ENCODE measurements around the gene SMYD3. TPM values are rescaled to one million over a fixed set of nuclear protein-coding genes. Genes with fewer than 3 reads are reported as not detected.

Gene SMYD3
- total and polyA plus RNA-seq, 2 donors (not counting 3 experiments of a cell fraction or from before 2014, with no cell fraction given) = 16.0 to 32.1 TPM

GRCh38 chr1:246122071-246122470 lies 385.0 kb downstream of the SMYD3 start:
- ChIA-PET POLR2A (no interaction called here), CTCF (interaction anchor here (0.8 to 1.1 kb wide), 2 partner anchors 13 to 18 kb away, joined by 3 read pairs; no protein-coding TSS in a partner anchor)
- H4K20me1 ChIP-seq (replicated peaks; ENCODE audit: control insufficient read depth, extremely low read depth, insufficient read depth, low read length) = no peaks in the 10 kb centered on the region
- intact Hi-C loops (cut with micrococcal nuclease) = no loop called here
- H2AFZ ChIP-seq (ENCODE audit: low read depth, low read length) = no peak overlapping the region
- H3K27me3 ChIP-seq (ENCODE audit: control insufficient read depth in 2 of 2, insufficient read depth in 2 of 2, low read length in 2 of 2) = no peaks in the 10 kb centered on the region
- DNase-seq (ENCODE audit: low read depth, low spot score) (no peak), FAIRE-seq (no peak)
- H3K9me3 ChIP-seq (replicated peaks; ENCODE audit: control insufficient read depth, insufficient read depth, low read length) = no peaks in the 10 kb centered on the region
- H3K4me2 ChIP-seq (ENCODE audit: insufficient read depth, low read length) = no peak overlapping the region
- no peak overlapping the region for H3K4me3 ChIP-seq (replicated peaks in 1 of 3; ENCODE audit: insufficient read depth in 1 of 3, low read depth in 1 of 3, low read length in 3 of 3)
- no peak overlapping the region for H3K9ac ChIP-seq (replicated peaks; ENCODE audit: extremely low read depth, insufficient read depth, low read length)
- TF ChIP-seq POLR2AphosphoS5 (IDR thresholded peaks at IDR 0.05; ENCODE audit: insufficient read depth, low read depth, low read length) = no peak
- no peak for TF ChIP-seq GATA2 (IDR thresholded peaks at IDR 0.05; ENCODE audit: insufficient read depth, insufficient read length, low read depth, low read length)
- no peak for TF ChIP-seq JUN (IDR thresholded peaks at IDR 0.05; ENCODE audit: borderline replicate concordance, insufficient read depth, insufficient read length, low read depth)
- TF ChIP-seq CTCF (IDR thresholded peaks at IDR 0.05; ENCODE audit: extremely low read depth in 1 of 2, insufficient read depth in 1 of 2, low read depth in 1 of 2, low read length in 2 of 2) = no peak
- no peak for TF ChIP-seq POLR2A (IDR thresholded peaks at IDR 0.05; ENCODE audit: low read depth, low read length)
- TF ChIP-seq FOS (IDR thresholded peaks at IDR 0.05; ENCODE audit: borderline replicate concordance, insufficient read depth, low read length) = no peak
- TF ChIP-seq EZH2 (IDR thresholded peaks at IDR 0.05; ENCODE audit: borderline replicate concordance, low read depth, low read length, severe bottlenecking) = no peak
- no peak for TF ChIP-seq MYC (IDR thresholded peaks at IDR 0.05; ENCODE audit: low read depth, low read length)
- TF ChIP-seq MAX (IDR thresholded peaks at IDR 0.05; ENCODE audit: insufficient read depth, insufficient read length) = no peak
- H3K36me3 ChIP-seq (ENCODE audit: control insufficient read depth in 2 of 2, extremely low read depth in 1 of 2, insufficient read depth in 2 of 2, low read length in 2 of 2) = no peaks in the 10 kb centered on the region
- H3K4me1 ChIP-seq (ENCODE audit: control insufficient read depth, extremely low read depth, insufficient read depth, low read length) = no peaks in the 10 kb centered on the region
- H3K79me2 ChIP-seq (ENCODE audit: control insufficient read depth, insufficient read depth, low read length) = no peaks in the 10 kb centered on the region
- BruUV-seq (replicated peaks) = no TSS peak
- no peaks in the 10 kb centered on the region for H3K9me1 ChIP-seq (replicated peaks; ENCODE audit: control insufficient read depth, extremely low read depth, insufficient read depth, low read length)
- H3K27ac ChIP-seq (ENCODE audit: insufficient read depth, low read depth, low read length) = no peak overlapping the region
- dilution Hi-C loops (cut with MboI; ENCODE audit: extremely low pct_ligation_motif_present, low sequenced_read_pairs) = no loop called here
